C4-2B (cell line): ENCODE measurements around the gene WASF2.

Source experiments
- ZFX ChIP-seq: fragments of 450-650 bp; IDR thresholded peaks from 2 replicates; pipeline ENCODE4 v1.6.1; 2017
- TF ChIP-seq, protein P1 (sequence below): fragments of 450-650 bp; conservative IDR thresholded peaks from 2 replicates; pipeline ENCODE4 v1.5.1; 2017; ENCODE audit warnings: mild to moderate bottlenecking

DNA sequence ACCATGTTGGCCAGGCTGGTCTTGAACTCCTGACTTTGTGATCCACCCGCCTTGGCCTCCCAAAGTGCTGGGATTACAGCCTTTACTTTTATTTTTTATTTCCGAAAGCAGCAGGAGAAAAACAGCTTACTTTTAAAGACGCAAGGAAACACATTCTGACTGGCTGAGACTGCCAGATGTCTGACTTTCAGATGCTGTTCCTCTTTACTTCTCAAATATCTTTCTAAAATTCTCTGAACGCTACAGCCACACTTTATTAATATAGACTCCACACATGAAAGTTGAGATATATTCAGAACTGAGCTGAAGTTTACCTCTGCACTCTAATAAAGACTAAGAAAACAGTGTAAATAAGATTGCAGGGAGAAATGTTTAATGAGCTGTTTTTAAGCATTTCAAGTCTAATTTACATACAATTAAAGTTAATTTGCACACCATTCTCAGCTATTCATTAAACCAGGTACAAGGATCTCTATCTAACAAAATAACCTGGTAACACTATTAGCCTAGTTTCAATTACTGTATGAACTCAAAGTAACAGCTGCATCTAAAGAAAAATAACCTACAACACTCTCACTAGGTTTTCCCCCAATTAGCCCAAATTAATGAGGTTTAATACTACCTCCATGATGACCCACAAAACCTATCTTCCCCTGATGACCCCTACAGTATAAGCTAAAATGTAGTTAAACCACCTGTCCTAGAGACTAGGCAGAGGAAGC is 24.9 kb downstream of the WASF2 start:
- TF ChIP-seq, protein P1, sequence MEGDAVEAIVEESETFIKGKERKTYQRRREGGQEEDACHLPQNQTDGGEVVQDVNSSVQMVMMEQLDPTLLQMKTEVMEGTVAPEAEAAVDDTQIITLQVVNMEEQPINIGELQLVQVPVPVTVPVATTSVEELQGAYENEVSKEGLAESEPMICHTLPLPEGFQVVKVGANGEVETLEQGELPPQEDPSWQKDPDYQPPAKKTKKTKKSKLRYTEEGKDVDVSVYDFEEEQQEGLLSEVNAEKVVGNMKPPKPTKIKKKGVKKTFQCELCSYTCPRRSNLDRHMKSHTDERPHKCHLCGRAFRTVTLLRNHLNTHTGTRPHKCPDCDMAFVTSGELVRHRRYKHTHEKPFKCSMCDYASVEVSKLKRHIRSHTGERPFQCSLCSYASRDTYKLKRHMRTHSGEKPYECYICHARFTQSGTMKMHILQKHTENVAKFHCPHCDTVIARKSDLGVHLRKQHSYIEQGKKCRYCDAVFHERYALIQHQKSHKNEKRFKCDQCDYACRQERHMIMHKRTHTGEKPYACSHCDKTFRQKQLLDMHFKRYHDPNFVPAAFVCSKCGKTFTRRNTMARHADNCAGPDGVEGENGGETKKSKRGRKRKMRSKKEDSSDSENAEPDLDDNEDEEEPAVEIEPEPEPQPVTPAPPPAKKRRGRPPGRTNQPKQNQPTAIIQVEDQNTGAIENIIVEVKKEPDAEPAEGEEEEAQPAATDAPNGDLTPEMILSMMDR, result no peak
- TF ChIP-seq ZFX, result no peak
